SW480 (cell line): ENCODE measurements around the gene AVL9.
"Not testable (repeated sequence)": the region's sequence is repeated elsewhere in the genome, so short reads cannot be mapped to it uniquely, and the experiment has no call there.

Source experiments
- DNase-seq: peaks from one replicate; pipeline ENCODE4 v3.0.0-alpha.2; 2016; ENCODE audit warnings: low spot score

Gene AVL9

GRCh38 chr7:32587411-32587948, 92.2 kb downstream of the AVL9 start:
- DNase-seq = no peak

DNA sequence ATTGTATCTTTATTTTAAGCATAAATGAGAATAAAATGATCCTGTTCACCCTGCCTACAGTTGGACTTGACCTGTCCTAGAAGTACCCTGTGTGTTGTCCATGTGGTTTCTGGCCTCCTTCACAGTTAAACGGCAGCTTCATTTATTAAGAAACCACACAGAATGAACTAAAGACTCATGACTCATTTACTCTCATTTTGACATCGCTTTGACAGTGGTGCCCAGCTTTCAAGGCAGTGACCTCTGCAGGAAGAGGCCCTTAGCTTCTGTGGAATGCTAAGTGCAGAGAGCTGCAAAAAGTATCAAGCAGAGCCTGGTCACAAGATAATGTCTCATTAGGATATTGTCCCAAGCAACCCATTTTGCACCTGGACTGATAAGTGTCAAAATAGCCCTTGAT, 93.4 kb downstream of the AVL9 start:
- DNase-seq = no peak

GRCh38 chr7:32591938-32592337, 96.6 kb downstream of the AVL9 start:
- no peak for DNase-seq

GRCh38 chr7:32592701-32593100, 97.4 kb downstream of the AVL9 start:
- DNase-seq = no peak

DNA sequence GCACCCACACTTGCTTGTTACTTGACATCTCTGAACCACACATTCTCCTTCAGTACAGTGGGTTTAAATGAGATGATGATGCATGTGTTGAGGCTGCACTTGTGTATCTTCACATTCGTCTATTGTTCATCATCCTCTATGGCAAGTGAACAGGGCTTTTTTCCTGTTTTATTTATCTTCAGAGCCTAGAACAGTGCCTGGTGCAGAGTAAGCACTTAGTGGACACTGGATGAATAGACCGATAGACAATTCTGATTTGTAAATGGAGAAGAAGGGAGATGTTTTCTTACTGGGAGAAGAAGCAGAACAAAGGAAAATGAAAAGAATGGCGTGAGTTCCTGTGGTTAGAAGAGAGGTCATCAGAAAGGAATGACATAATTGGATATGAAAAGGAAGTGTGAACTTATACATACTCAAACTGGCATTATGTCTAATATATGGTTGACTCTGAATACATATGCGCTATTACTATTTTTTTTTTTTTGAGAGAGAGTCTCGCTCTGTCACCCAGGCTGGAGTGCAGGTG, 99.7 kb downstream of the AVL9 start:
- DNase-seq = no peak

GRCh38 chr7:32601196-32601595, 105.9 kb downstream of the AVL9 start:
- not testable (repeated sequence) for DNase-seq

DNA sequence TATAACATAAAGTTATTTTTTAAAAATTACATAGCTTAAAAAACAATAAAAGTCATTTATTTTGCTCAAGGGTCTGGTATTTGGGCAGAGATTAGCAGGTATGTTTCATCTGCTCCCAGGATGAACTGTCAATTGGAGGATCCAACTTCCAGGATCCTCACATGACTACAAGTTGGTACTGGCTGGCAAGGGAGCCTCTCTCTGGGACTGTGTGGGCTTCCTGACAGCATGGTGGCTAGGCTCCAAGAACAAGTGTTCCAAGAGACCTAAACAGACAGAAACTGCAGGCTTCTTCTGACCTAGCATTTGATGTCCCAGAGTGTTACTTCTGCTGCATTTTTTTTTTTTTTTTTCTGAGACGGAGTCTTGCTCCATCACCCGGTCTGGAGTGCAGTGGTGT, 107.2 kb downstream of the AVL9 start:
- DNase-seq = no peak

DNA sequence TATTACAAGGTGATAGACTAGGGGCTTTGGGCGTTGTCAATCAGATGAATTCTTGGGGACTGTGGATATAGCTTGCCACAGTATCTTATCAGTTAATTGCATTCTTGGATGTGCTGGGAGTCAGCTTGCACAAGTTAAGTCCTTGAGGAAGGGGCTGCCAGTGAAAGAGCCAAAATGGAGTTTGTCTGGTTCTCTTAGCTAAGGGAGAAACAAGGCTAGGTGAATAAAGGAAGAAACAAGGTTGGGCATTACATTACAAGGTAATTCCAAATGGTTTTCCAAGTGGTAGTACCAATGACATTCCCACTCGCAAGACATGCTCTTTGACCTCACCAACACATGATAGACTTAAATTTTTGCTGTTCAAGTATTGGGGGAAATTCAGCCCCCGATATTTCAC, 108.2 kb downstream of the AVL9 start:
- DNase-seq = not testable (repeated sequence)

GRCh38 chr7:32604047-32604446, 108.8 kb downstream of the AVL9 start:
- not testable (repeated sequence) for DNase-seq

DNA sequence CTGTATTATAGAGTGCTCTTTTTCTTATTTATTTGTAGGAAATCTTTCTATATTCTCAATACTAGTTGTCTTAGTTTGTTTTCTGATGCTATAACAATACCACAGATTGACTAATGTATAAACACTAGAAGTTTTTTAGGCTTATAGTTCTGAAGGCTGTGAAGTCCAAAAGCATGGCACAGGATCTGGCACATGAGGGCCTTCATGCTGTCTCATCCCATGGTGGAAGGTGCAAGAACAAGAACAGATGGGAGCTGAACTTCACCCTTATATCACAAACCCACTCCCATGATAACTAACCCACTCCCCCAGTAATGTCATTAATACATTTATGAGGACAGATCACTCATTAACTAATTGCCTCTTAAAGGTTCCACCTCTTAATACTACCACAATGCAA, 109.7 kb downstream of the AVL9 start:
- DNase-seq = no peak

GRCh38 chr7:32609463-32609862, 114.2 kb downstream of the AVL9 start:
- DNase-seq = no peak

- DNase-seq = no peak
Observed at GRCh38 chr7:32611201-32612099, 116.2 kb downstream of the AVL9 start.

DNA sequence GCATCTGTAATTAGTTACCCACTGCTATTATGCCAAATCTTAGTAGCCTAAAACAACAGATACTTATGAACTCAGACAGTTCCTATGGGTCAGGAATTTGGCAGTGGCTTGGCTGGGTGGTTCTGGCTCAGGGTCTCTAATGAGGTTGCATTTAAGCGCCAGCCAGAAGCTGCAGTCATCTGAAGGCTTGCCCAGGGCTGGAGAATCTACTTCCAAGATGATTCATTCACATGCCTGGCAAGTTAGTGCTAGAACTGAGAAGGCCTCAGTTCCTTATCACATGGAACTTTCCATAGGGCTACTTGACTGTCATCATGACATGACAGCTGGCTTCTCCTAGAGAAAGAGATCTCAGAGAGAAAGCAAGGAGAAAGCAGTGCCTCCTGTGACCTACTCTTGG, 121.3 kb downstream of the AVL9 start:
- DNase-seq = no peak

GRCh38 chr7:32618470-32618869, 123.2 kb downstream of the AVL9 start:
- DNase-seq = no peak

DNA sequence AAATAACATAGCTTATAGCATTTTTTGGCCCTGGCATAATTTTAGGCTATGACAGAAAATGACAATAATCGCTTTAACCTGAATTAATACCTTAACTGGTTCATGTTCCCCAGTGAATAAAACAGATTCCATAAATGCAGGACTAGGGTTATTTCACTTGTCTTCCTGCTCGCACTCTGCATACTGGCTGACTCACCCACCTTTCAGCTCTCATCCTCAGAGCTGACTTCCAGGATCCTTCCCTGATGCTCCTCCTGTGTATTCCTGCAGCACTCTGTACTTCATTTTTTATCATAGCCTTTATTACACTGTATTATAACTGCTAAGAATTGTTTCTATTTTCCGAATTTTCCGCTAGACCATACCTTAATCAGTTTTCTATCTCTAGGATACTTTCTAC, 123.7 kb downstream of the AVL9 start:
- DNase-seq = no peak

DNA sequence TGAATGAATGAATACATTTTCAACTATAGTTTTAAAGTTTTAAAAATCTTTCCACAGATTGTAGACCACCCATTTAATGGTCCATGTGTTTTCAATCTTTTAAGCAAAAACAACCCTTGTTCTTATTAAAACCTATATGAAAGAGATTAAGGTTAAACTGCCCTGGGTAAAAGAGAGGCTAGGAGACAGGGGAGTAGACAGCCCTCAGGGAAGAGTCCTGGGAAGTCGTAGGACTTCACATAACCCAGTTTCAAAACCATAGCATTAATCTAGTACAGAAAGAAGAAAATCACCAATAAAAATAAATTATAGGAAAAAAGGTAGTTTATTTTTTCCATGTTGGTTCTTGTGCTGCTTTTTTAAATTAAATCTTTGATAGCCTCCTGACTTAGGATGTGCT, 124.1 kb downstream of the AVL9 start:
- not testable (repeated sequence) for DNase-seq

DNA sequence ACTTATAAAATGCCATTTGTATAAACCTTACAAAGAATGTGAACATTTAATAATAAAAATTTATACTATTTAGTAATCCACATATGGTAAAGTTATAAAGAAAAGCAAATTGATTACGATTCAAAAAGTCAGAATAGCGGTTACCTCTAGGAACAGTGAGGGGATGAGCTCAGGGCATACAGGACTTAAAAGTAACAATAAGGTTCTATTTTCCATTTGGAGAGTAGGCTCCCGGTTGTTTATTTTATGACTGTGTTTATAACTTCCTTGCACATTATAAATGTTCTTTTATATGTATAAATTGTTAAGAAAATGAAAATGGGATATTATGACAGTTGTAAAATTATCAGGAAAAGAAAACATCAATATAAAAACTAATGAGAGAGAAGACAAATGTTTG, 135.7 kb downstream of the AVL9 start:
- no peak for DNase-seq

DNA sequence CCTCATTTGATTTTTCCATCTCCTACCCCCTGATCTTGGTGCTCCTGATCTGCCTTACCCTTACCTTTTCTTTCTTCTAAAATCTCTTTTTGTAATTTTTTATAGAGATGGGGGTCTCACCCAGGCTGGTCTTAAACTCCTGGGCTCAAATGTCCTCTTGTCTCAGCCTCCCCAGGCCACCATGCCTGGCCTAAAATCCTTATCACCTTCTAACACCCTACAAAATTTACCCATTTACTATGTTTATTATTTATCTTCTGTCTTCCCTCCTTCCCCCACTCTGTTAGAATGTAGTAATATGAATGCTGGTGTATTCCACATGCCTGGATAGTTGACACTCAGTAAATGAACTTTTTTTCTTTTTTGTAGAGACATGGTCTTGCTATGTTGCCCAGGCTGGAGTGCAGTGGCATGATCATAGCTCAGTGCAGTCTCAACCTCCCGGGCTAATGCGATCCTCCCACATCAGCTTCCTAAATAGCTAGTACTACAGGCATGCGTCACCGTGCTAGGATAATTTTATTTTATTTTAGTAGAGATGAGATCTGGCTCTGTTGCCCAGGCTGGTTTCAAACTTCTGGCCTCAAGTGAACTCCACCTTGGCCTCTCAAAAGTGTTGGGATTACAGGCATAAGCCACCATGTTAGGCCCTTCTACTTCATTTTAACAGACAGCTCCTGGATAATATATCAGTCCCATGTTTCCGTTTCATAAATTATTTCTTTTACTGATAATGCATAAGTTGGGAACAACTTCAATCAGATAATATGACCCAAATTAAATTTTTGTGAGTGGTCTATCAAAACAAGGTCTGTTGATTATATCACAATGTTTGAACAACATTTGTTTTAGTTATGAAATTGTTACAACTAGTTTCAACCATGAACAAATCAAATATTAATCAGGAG, 136.6 kb downstream of the AVL9 start:
- DNase-seq = not testable (repeated sequence)

GRCh38 chr7:32633446-32633845, 138.2 kb downstream of the AVL9 start:
- DNase-seq = not testable (repeated sequence)

- DNase-seq = not testable (repeated sequence)
Observed at GRCh38 chr7:32634798-32635393, 139.6 kb downstream of the AVL9 start.

GRCh38 chr7:32636725-32637462, 141.6 kb downstream of the AVL9 start:
- DNase-seq = not testable (repeated sequence)
